Cardiac muscle cell (in vitro differentiated cells and primary cell): ENCODE measurements around the gene WRNIP1. TPM values are rescaled to one million over a fixed set of nuclear protein-coding genes. Genes with fewer than 3 reads are reported as not detected.
"Not testable (repeated sequence)": the region's sequence is repeated elsewhere in the genome, so short reads cannot be mapped to it uniquely, and the experiment has no call there.

Experiments used
- DNase-seq, 2 donors: peaks; one replicate each; pipeline versions ENCODE4 v3.0.0 to v3.0.0-alpha.2; 2010 to 2017; ENCODE audit warnings: low read depth in 1 of 2, low spot score in 1 of 2
- H3K27ac ChIP-seq: fragments of 200-600 bp; sonication (generic); 2 replicates; pipeline ENCODE4 v1.5.1; 2016
- H3K27me3 ChIP-seq: fragments of 200-600 bp; sonication (generic); 2 replicates; pipeline ENCODE4 v1.6.0; 2016; ENCODE audit warnings: control low read depth
- H3K36me3 ChIP-seq: fragments of 200-600 bp; sonication (generic); 2 replicates; pipeline ENCODE4 v1.5.1; 2016; ENCODE audit warnings: control low read depth
- H3K4me1 ChIP-seq: fragments of 200-600 bp; sonication (generic); 2 replicates; pipeline ENCODE4 v1.8.1; 2017; ENCODE audit warnings: low read depth, mild to moderate bottlenecking, mixed run types
- H3K4me3 ChIP-seq: fragments of 200-600 bp; sonication (generic); 2 replicates; pipeline ENCODE4 v1.5.1; 2016; ENCODE audit warnings: mild to moderate bottlenecking
- H3K9me3 ChIP-seq: fragments of 200-600 bp; sonication (generic); 2 replicates; pipeline ENCODE4 v1.5.1; 2017; ENCODE audit warnings: low read depth, mild to moderate bottlenecking, control low read depth
- polyA plus RNA-seq: library from polyadenylated mRNA; unstranded; fragments of >200 nt; fragmentation: Nextera tagmentation; extraction: Ambion mirVana; gene quantifications from 2 replicates; pipeline ENCODE4 v1.2.1, GENCODE V29; 2016
- total RNA-seq: library from RNA; depleted of rRNA; stranded (reverse); fragments of >200 nt; gene quantifications from 2 replicates; pipeline ENCODE4 v1.2.3, GENCODE V29; 2016
- TF ChIP-seq, protein P1 (sequence below): IDR thresholded peaks from 2 replicates; pipeline ENCODE4 v1.5.1; 2012; ENCODE audit warnings: low read depth, mild to moderate bottlenecking, low read length

WRNIP1 gene
- total and polyA plus RNA-seq, 2 experiments from 2014 or later, result 59.2 to 89.9 TPM

DNA sequence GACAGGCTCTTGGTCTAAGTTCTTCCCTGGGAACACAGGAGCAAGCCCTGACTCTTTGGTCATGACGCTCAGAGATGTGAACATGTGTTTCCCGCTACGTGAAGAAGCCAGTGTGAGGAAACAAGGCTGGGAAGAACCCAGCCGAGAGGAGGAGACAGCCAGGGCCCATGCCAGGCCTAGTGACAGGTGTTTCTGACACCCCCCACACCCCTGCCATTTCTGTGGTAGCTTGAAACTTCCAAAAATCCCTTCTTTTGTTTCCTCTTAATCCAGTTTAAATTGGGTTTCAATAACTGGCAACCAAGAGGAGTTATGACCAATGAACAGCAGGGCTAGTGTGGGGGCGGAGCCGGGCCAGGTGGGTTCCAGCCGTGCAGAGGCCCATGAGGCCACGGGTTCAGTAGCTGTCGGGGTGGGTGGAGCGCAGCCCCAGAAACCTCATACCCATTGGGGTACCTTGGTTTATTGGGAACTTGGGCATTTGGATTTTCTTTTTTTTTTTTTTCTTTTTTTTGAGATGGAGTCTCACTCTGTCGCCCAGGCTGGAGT is 33.5 kb downstream of the WRNIP1 start:
- Histone ChIP-seq H3K27ac (no peak overlapping the region), H3K4me3 (no peak overlapping the region), H3K36me3 (no peaks in the 10 kb centered on the region), H3K4me1 (peaks cover 33% of the 10 kb centered on the region), H3K9me3 (no peaks in the 10 kb centered on the region), H3K27me3 (no peaks in the 10 kb centered on the region)
- TF ChIP-seq, protein P1, sequence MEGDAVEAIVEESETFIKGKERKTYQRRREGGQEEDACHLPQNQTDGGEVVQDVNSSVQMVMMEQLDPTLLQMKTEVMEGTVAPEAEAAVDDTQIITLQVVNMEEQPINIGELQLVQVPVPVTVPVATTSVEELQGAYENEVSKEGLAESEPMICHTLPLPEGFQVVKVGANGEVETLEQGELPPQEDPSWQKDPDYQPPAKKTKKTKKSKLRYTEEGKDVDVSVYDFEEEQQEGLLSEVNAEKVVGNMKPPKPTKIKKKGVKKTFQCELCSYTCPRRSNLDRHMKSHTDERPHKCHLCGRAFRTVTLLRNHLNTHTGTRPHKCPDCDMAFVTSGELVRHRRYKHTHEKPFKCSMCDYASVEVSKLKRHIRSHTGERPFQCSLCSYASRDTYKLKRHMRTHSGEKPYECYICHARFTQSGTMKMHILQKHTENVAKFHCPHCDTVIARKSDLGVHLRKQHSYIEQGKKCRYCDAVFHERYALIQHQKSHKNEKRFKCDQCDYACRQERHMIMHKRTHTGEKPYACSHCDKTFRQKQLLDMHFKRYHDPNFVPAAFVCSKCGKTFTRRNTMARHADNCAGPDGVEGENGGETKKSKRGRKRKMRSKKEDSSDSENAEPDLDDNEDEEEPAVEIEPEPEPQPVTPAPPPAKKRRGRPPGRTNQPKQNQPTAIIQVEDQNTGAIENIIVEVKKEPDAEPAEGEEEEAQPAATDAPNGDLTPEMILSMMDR, result no peak
- no peak for DNase-seq

DNA sequence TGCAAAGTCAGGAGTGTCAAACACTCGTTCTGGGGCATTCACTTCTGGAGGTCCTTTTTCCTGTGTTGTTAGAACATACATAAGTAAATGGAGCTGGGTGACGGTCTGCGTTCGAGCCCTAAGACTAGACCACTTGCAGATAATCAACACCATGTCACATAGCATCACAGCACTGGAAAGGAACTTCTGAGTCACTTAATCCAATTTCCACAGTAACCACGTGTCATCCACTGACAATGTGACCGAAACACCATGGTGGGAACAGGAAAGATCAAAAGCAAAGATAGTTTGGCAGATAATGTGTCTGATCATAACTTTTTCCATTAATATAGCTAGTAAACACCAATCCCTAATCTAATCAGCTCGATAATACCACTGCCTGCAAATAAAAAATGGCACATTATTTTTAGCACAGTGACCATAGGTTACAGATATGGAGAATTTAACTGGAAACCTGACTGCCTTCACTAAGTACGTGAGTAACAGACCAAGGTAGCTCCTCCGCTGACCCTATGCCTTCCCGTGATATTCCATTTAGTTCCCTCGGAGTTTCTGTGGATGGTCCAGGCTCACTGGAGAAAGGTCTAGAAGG is 34.8 kb downstream of the WRNIP1 start:
- H3K4me3 ChIP-seq, result no peak overlapping the region
- H3K27ac ChIP-seq, result peak overlapping the region; percentile 10
- H3K27me3 ChIP-seq, result no peaks in the 10 kb centered on the region
- H3K9me3 ChIP-seq, result no peaks in the 10 kb centered on the region
- peaks cover 26% of the 10 kb centered on the region for H3K4me1 ChIP-seq
- no peaks in the 10 kb centered on the region for H3K36me3 ChIP-seq
- no peak for DNase-seq
- TF ChIP-seq, protein P1, result no peak

DNA sequence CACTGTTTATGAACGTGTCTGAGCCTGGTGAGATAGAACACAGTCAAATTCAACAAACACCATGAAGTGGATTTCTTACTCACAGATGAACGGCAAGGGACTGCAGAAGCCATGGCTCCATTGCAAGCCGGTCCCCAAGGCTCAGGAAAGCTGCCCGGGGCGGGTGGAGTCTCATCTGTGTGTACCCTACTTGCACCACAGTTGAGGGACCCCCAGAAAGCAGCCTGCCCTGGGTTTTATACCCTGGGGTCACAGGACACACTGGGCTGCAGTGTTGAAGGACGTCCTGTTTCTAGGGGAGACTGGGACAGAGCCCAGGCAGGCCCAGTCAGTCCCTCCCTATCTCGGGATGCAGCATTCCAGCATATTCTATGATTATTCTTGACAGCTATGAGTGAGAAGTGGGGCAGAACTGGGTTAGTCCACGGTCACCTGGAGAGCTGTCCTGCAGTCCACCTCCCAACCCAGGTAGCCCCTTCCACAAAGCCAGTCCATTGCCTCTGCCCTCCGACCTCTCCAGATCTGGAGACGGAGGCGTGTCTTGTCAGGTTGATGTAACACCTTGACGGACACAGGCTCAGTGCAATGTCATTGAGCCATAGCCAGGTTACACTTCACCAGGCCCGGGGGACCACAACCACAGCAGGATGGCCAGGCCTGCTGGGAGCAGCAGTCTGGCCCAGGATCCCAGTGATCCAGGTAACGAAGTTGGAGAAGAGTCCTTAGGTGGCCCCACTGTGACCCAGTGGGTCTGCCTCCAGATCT is 35.5 kb downstream of the WRNIP1 start:
- no peaks in the 10 kb centered on the region for H3K27me3 ChIP-seq
- no peak overlapping the region for H3K4me3 ChIP-seq
- DNase-seq, result no peak
- H3K27ac ChIP-seq, result no peak overlapping the region
- H3K36me3 ChIP-seq, result no peaks in the 10 kb centered on the region
- no peaks in the 10 kb centered on the region for H3K9me3 ChIP-seq
- TF ChIP-seq, protein P1, result no peak
- H3K4me1 ChIP-seq, result peaks cover 22% of the 10 kb centered on the region

DNA sequence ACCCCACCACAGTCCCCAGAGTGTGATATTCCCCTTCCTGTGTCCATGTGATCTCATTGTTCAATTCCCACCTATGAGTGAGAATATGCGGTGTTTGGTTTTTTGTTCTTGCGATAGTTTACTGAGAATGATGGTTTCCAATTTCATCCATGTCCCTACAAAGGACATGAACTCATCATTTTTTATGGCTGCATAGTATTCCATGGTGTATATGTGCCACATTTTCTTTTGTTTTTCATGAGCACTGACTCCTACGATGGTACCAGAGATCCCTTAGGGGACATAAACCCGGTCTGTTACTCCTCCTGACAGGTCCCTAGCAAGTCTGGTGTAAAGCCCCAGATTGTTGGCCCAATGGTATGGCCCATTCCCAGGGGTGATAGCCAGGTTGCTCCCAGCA is 36.5 kb downstream of the WRNIP1 start:
- not testable (repeated sequence) for DNase-seq, H3K27me3 ChIP-seq, H3K4me3 ChIP-seq, H3K27ac ChIP-seq, H3K9me3 ChIP-seq, H3K36me3 ChIP-seq
- peaks cover 19% of the 10 kb centered on the region for H3K4me1 ChIP-seq

DNA sequence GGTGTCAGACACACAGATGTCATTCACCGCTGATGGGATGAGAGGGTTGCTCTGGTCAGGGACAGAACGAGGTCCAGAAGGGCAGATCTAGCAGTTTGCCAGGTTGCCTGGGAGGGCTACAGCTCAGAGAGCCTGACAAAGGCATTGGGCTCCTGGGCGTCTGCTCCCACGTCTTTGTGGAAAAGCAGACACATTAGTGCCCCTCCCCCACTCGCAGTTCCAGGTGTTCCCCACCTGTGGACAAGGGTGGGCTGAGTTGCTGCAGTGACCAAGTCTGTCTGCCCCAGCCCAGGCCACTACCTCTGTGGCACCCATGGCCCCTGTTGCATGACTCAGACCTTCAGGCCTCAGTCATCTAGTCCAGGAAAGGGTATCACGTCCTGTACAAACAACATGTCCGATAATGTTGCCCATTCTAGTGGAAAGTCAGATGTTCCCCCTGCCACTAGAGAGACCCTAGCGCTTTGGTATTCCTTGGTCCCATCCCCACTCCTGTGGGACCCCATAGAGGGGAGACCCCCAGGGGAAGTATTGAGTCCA is 37.4 kb downstream of the WRNIP1 start:
- TF ChIP-seq, protein P1, result no peak
- H3K9me3 ChIP-seq, result no peaks in the 10 kb centered on the region
- no peaks in the 10 kb centered on the region for H3K27me3 ChIP-seq
- H3K4me3 ChIP-seq, result no peak overlapping the region
- no peak for DNase-seq
- peaks cover 16% of the 10 kb centered on the region for H3K4me1 ChIP-seq
- no peak overlapping the region for H3K27ac ChIP-seq
- no peaks in the 10 kb centered on the region for H3K36me3 ChIP-seq
